ENCODE measurements around the gene RIPOR2.

- TF ChIP-seq EZH2 (IDR thresholded peaks at IDR 0.05) (no peak), FOXP2 (optimal IDR thresholded peaks at IDR 0.05; ENCODE audit: control extremely low read depth, extremely low read length, insufficient read depth) (no peak), POLR2AphosphoS5 (IDR thresholded peaks at IDR 0.05; ENCODE audit: borderline replicate concordance, low read depth, low read length) (no peak)
These were observed 38.7 kb upstream of the RIPOR2 start for GRCh38 chr6:24974182-24975171.
